GM23338 (cell line): ENCODE results near the gene PLAC8.
"Not testable (repeated sequence)": the region's sequence is repeated elsewhere in the genome, so short reads cannot be mapped to it uniquely, and the experiment has no call there.

Experiments
- CREB1 ChIP-seq: fragments of 250-450 bp; sonication (Bioruptor Pico); IDR thresholded peaks from 2 replicates; pipeline ENCODE4 v1.5.0; 2020; ENCODE audit warnings: low read depth, mild to moderate bottlenecking, moderate library complexity
- CTCF ChIP-seq, 2 experiments: fragments of 200-600 bp in 1 of 2; sonication (generic) in 1 of 2; conservative IDR thresholded peaks; 2 replicates each; pipeline versions ENCODE4 v1.5.1 to v1.6.1; 2016 to 2017; ENCODE audit warnings: antibody characterized with exemption in 2 of 2, low read depth in 2 of 2, mild to moderate bottlenecking in 2 of 2, moderate library complexity in 1 of 2
- EZH2 ChIP-seq: fragments of 200-600 bp; sonication (generic); IDR thresholded peaks from one replicate; pipeline ENCODE4 v1.8.0; 2017; ENCODE audit warnings: antibody characterized with exemption, mild to moderate bottlenecking, low read depth; ENCODE audit not compliant: unreplicated experiment
- EZH2phosphoT487 ChIP-seq: fragments of 200-600 bp; sonication (generic); IDR thresholded peaks from one replicate; pipeline ENCODE4 v1.8.1; 2018; ENCODE audit warnings: antibody characterized with exemption; ENCODE audit not compliant: unreplicated experiment
- NANOG ChIP-seq: IDR thresholded peaks from 2 replicates; pipeline ENCODE4 v1.6.1; 2016; ENCODE audit warnings: antibody characterized with exemption, borderline replicate concordance
- POLR2AphosphoS5 ChIP-seq: IDR thresholded peaks from 2 replicates; pipeline ENCODE4 v1.6.1; 2016; ENCODE audit warnings: antibody characterized with exemption, low read depth
- REST ChIP-seq: IDR thresholded peaks from one replicate; pipeline ENCODE4 v1.6.1; 2018; ENCODE audit warnings: antibody characterized with exemption; ENCODE audit not compliant: unreplicated experiment
- STAT1 ChIP-seq: IDR thresholded peaks from one replicate; pipeline ENCODE4 v1.6.1; 2016; ENCODE audit warnings: antibody characterized with exemption; ENCODE audit not compliant: unreplicated experiment
- ZNF462 ChIP-seq: fragments of 250-450 bp; sonication (Bioruptor Pico); IDR thresholded peaks from 2 replicates; pipeline ENCODE4 v1.5.0; 2020; ENCODE audit warnings: mild to moderate bottlenecking, moderate library complexity

GRCh38 chr4:83111751-83112141, 2.8 kb downstream of the PLAC8 start:
- TF ChIP-seq CTCF (conservative IDR thresholded peaks at IDR 0.05; ENCODE audit: low read depth in 2 of 2); EZH2; POLR2AphosphoS5; REST; STAT1; EZH2phosphoT487; NANOG; CREB1 (CRISPR knock-in tag); ZNF462 (CRISPR knock-in tag): not testable (repeated sequence)
